Psoas muscle (tissue), 8 donors: ENCODE measurements around the gene HEXD. TPM values are rescaled to one million over a fixed set of nuclear protein-coding genes. Genes with fewer than 3 reads are reported as not detected.
A peak's percentile ranks its signal among the peaks of the same experiment; 100 is the strongest.

Experiments
- ATAC-seq, 4 donors: fragments of 200-7000 bp; cut with Tn5 transposase; one replicate each; pipeline ENCODE4 v1.9.1; 2020; ENCODE audit warnings: moderate library complexity in 3 of 4, mild to moderate bottlenecking in 2 of 4
- DNase-seq, 2 donors: peaks; one replicate each; pipeline ENCODE4 v3.0.0-alpha.2; 2020
- H3K27ac ChIP-seq: fragments of 200-600 bp; one replicate; pipeline ENCODE4 v1.8.0; 2022
- H3K27me3 ChIP-seq, 3 donors: fragments of 200-600 bp in 1 of 3; one replicate each; pipeline versions ENCODE4 v1.6.1 to v1.8.0; 2013 to 2022; ENCODE audit warnings: low read length in 2 of 3, mild to moderate bottlenecking in 2 of 3, moderate library complexity in 1 of 3; ENCODE audit not compliant: insufficient read depth in 3 of 3
- H3K36me3 ChIP-seq, 2 donors: fragments of 200-600 bp in 1 of 2; one replicate each; pipeline versions ENCODE4 v1.6.1 to v1.8.0; 2013 to 2022; ENCODE audit warnings: low read depth in 1 of 2, mild to moderate bottlenecking in 1 of 2, moderate library complexity in 1 of 2; ENCODE audit not compliant: insufficient read depth in 1 of 2
- H3K4me1 ChIP-seq: fragments of 200-600 bp; one replicate; pipeline ENCODE4 v1.8.0; 2022
- H3K4me3 ChIP-seq: fragments of 200-600 bp; one replicate; pipeline ENCODE4 v1.8.0; 2022; ENCODE audit warnings: mild to moderate bottlenecking
- H3K9me3 ChIP-seq: fragments of 200-600 bp; one replicate; pipeline ENCODE4 v1.8.0; 2022
- WGBS, 3 donors: extraction: QIAGEN DNeasy Blood & Tissue Kit; methylation state at CpG; one replicate each; pipeline versions ENCODE4 v1.1.6 to v1.1.7; 2013; 5-methylcytosine and 5-hydroxymethylcytosine counted together
- intact Hi-C, 2 donors: fragments of 100-400 bp; cut with DNase I; formaldehyde crosslinking; loops; one replicate each; pipeline versions ENCODE4 v1.11.0 to v1.14.2; 2022
- polyA plus RNA-seq, 3 donors: library from polyadenylated mRNA; stranded (reverse); fragments of 200-250 nt; gene quantifications; one replicate each; pipeline ENCODE4 v1.2.3, GENCODE V29; 2013
- total RNA-seq, 4 donors: library from RNA; stranded (reverse); fragmentation: NEBNext Ultra II Directional in 2 of 4; extraction: Animal tissue kit (Norgen Biotek cat#: 25700) in 2 of 4; gene quantifications; one replicate each; pipeline versions ENCODE4 v1.2.1 to v1.2.4, GENCODE V29; 2021 to 2023
- TF ChIP-seq, protein P1 (sequence below): fragments of 200-600 bp; IDR thresholded peaks from one replicate; pipeline ENCODE4 v1.8.0; 2022; ENCODE audit warnings: antibody characterized with exemption
- donor health status: healthy with polysubstance abuse.
- donor health status: DM: no; HTN: no; CAD: no; lungs with moderate emphysema.
- donor health status: Bipolar disorder and iron deficiency.
- donor health status: healthy.
- donor health status: DM: yes; HTN: yes; CAD: no.
- donor health status: DM: no; HTN: no; CAD: no.
- donor health status: DM: no; HTN: no; CAD: no.
- donor health status: DM: yes; HTN: yes; CAD: no.

HEXD gene
- total and polyA plus RNA-seq, 7 donors: 17.4 to 29.8 (median 21.3) TPM

GRCh38 chr17:82440991-82441627 lies 23.0 kb downstream of the HEXD start:
- Histone ChIP-seq H3K9me3 (no peaks in the 10 kb centered on the region), H3K4me1 (peaks cover 7% of the 10 kb centered on the region), H3K27me3 (no peaks in the 10 kb centered on the region), H3K4me3 (no peak overlapping the region), H3K36me3 (peaks cover 0 to 69% of the 10 kb centered on the region in 2 donors), H3K27ac (peak overlapping the region; percentile 16)
- intact Hi-C loops: no loop called here
- TF ChIP-seq, protein P1, sequence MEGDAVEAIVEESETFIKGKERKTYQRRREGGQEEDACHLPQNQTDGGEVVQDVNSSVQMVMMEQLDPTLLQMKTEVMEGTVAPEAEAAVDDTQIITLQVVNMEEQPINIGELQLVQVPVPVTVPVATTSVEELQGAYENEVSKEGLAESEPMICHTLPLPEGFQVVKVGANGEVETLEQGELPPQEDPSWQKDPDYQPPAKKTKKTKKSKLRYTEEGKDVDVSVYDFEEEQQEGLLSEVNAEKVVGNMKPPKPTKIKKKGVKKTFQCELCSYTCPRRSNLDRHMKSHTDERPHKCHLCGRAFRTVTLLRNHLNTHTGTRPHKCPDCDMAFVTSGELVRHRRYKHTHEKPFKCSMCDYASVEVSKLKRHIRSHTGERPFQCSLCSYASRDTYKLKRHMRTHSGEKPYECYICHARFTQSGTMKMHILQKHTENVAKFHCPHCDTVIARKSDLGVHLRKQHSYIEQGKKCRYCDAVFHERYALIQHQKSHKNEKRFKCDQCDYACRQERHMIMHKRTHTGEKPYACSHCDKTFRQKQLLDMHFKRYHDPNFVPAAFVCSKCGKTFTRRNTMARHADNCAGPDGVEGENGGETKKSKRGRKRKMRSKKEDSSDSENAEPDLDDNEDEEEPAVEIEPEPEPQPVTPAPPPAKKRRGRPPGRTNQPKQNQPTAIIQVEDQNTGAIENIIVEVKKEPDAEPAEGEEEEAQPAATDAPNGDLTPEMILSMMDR: no peak
- ATAC-seq: peak in 3 of 4 donors; percentile 44 to 58 (median 51)
- peak; percentile 58 to 79 for DNase-seq
- 41 to 59% (median 43%) methylated on average over 15 to 17 of the region's 17 CpGs for WGBS, 3 donors

GRCh38 chr17:82441691-82442487 lies 23.7 kb downstream of the HEXD start:
- WGBS, 3 donors: 81 to 86% (median 81%) methylated on average over 25 to 27 of the region's 27 CpGs
- TF ChIP-seq, protein P1: no peak
- peaks cover 0 to 61% of the 10 kb centered on the region in 2 donors for H3K36me3 ChIP-seq
- H3K4me1 ChIP-seq: peaks cover 7% of the 10 kb centered on the region
- intact Hi-C loops: no loop called here
- H3K9me3 ChIP-seq: no peaks in the 10 kb centered on the region
- no peak overlapping the region for H3K4me3 ChIP-seq
- ATAC-seq (no peak), DNase-seq (no peak)
- H3K27ac ChIP-seq: no peak overlapping the region
- H3K27me3 ChIP-seq: no peaks in the 10 kb centered on the region

- H3K27ac ChIP-seq: no peak overlapping the region
- H3K4me1 ChIP-seq: peaks cover 7% of the 10 kb centered on the region
- H3K9me3 ChIP-seq: no peaks in the 10 kb centered on the region
- DNase-seq (no peak), ATAC-seq (no peak)
- 84 to 88% (median 87%) methylated on average over 28 of the region's 28 CpGs for WGBS, 3 donors
- TF ChIP-seq, protein P1: no peak
- intact Hi-C loops: loop anchor here in 1 of 2 donors (1.0 kb wide), 1 partner anchor 53 kb away; no protein-coding TSS in a partner anchor
- no peaks in the 10 kb centered on the region for H3K27me3 ChIP-seq
- no peak overlapping the region for H3K4me3 ChIP-seq
- H3K36me3 ChIP-seq: peaks cover 0 to 59% of the 10 kb centered on the region in 2 donors
Observed at GRCh38 chr17:82442643-82443464, 24.7 kb downstream of the HEXD start.

DNA sequence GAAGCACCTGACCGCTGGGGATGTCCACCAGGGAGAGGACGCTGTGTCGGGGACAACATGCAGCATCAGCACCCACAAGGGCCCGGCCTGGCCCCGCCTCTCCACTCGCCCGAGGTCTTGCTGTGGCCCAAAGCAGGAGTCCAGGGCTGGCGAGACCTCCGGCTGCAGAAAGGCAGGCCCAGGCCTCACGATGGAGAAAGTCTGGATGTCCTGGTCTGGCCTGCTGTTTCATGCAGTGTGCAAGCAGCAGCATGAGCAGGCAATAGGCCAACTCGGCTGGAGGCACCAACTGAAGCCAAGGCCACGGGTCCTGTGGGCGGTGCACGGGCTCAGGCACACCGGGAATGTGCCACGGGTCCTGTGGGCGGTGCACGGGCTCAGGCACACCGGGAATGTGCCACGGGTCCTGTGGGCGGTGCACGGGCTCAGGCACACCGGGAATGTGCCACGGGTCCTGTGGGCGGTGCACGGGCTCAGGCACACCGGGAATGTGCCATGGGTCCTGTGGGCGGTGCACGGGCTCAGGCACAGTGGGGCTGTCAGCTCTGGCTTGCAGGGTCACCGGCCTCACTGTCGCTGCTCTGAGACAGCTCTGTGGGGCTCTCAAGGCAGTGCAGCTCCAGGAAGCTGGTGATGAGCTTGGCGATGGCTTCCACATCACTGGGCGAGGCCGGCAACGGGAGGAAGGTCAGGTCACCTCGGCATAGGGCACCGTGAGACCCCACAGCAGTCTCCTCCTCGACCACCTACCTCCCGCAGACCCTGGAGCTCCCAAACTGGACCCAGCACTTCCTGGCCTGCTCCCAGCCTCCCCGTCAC lies 25.5 kb downstream of the HEXD start:
- Histone ChIP-seq H3K36me3 (peaks cover 0 to 53% of the 10 kb centered on the region in 2 donors), H3K4me3 (no peak overlapping the region), H3K27ac (no peak overlapping the region), H3K27me3 (no peaks in the 10 kb centered on the region), H3K9me3 (no peaks in the 10 kb centered on the region), H3K4me1 (peaks cover 7% of the 10 kb centered on the region)
- WGBS, 3 donors: 74 to 85% (median 80%) methylated on average over 27 to 35 of the region's 40 CpGs
- DNase-seq (no peak), ATAC-seq (peak in 1 of 4 donors; percentile 6)
- TF ChIP-seq, protein P1: no peak
- intact Hi-C loops: loop anchor here in 1 of 2 donors (1.0 kb wide), 1 partner anchor 53 kb away; no protein-coding TSS in a partner anchor
